Colonic mucosa (tissue), 4 donors: ENCODE results near the gene CHL1. TPM values are rescaled to one million over a fixed set of nuclear protein-coding genes. Genes with fewer than 3 reads are reported as not detected.

Experiments used
- DNase-seq: peaks from one replicate; pipeline ENCODE4 v3.0.0-alpha.2; 2020
- H3K27ac ChIP-seq: fragments of 200-600 bp; one replicate; pipeline ENCODE4 v1.8.0; 2021
- H3K27me3 ChIP-seq: fragments of 200-600 bp; one replicate; pipeline ENCODE4 v1.8.0; 2021
- H3K36me3 ChIP-seq: fragments of 200-600 bp; one replicate; pipeline ENCODE4 v1.8.0; 2021
- H3K4me1 ChIP-seq: fragments of 200-600 bp; one replicate; pipeline ENCODE4 v1.8.0; 2021; ENCODE audit warnings: mild to moderate bottlenecking
- H3K4me3 ChIP-seq: fragments of 200-600 bp; one replicate; pipeline ENCODE4 v1.8.0; 2021
- H3K9ac ChIP-seq, 2 donors: one replicate each; pipeline ENCODE4 v1.7.0; 2013; ENCODE audit warnings: control low read depth in 2 of 2, low read depth in 2 of 2, low read length in 2 of 2
- H3K9me3 ChIP-seq: fragments of 200-600 bp; one replicate; pipeline ENCODE4 v1.8.0; 2021
- CTCF ChIP-seq: fragments of 200-600 bp; IDR thresholded peaks from one replicate; pipeline ENCODE4 v1.8.0; 2022; ENCODE audit warnings: antibody characterized with exemption, mild to moderate bottlenecking
- intact Hi-C: fragments of 100-400 bp; cut with DNase I; formaldehyde crosslinking; loops from one replicate; pipeline ENCODE4 v1.14.1; 2022
- total RNA-seq, 2 donors: library from RNA; stranded (reverse); fragmentation: NEBNext Ultra II Directional in 1 of 2; extraction: Animal tissue kit (Norgen Biotek cat#: 25700) in 1 of 2; gene quantifications; one replicate each; pipeline ENCODE4 v1.2.1, GENCODE V29; 2021
- donor health status: healthy.
- donor health status: DM: no; HTN: no; CAD: no.
- donor health status: DM: no; HTN: no; CAD: no.

CHL1 gene
- total RNA-seq, 2 donors from 2014 or later, result 2.9 to 7.5 TPM

GRCh38 chr3:436053-436452, 239.5 kb downstream of the CHL1 start:
- no peak for TF ChIP-seq CTCF
- intact Hi-C loops, result no loop called here
- H3K4me1 ChIP-seq, result no peaks in the 10 kb centered on the region

GRCh38 chr3:440826-441225, 244.3 kb downstream of the CHL1 start:
- TF ChIP-seq CTCF, result no peak
- Histone ChIP-seq H3K9ac (no peak overlapping the region), H3K4me1 (no peaks in the 10 kb centered on the region), H3K9me3 (no peaks in the 10 kb centered on the region), H3K27ac (no peak overlapping the region), H3K36me3 (no peaks in the 10 kb centered on the region), H3K4me3 (no peak overlapping the region), H3K27me3 (no peaks in the 10 kb centered on the region)
- no peak for DNase-seq
- intact Hi-C loops, result no loop called here

More at GRCh38 chr3:436053-436452, 239.5 kb downstream of the CHL1 start:
- Histone ChIP-seq H3K9ac (no peak overlapping the region), H3K36me3 (no peaks in the 10 kb centered on the region), H3K27me3 (no peaks in the 10 kb centered on the region), H3K9me3 (no peaks in the 10 kb centered on the region), H3K4me3 (no peak overlapping the region), H3K27ac (no peak overlapping the region)
- DNase-seq, result no peak

GRCh38 chr3:445960-446359, 249.4 kb downstream of the CHL1 start:
- H3K27me3 ChIP-seq, result no peaks in the 10 kb centered on the region
- H3K9ac ChIP-seq, result no peak overlapping the region
- intact Hi-C loops, result no loop called here
- no peak overlapping the region for H3K27ac ChIP-seq
- no peaks in the 10 kb centered on the region for H3K36me3 ChIP-seq
- no peak for DNase-seq
- no peaks in the 10 kb centered on the region for H3K4me1 ChIP-seq
- no peak for TF ChIP-seq CTCF
- H3K9me3 ChIP-seq, result no peaks in the 10 kb centered on the region
- no peak overlapping the region for H3K4me3 ChIP-seq

GRCh38 chr3:447671-448070, 251.1 kb downstream of the CHL1 start:
- no peak for DNase-seq
- TF ChIP-seq CTCF, result no peak

GRCh38 chr3:449711-450110, 253.1 kb downstream of the CHL1 start:
- no peak for TF ChIP-seq CTCF
- intact Hi-C loops, result no loop called here
- no peaks in the 10 kb centered on the region for H3K27me3 ChIP-seq

More at GRCh38 chr3:447671-448070, 251.1 kb downstream of the CHL1 start:
- Histone ChIP-seq H3K27ac (no peak overlapping the region), H3K9ac (no peak overlapping the region), H3K4me3 (no peak overlapping the region), H3K9me3 (no peaks in the 10 kb centered on the region), H3K4me1 (no peaks in the 10 kb centered on the region), H3K27me3 (no peaks in the 10 kb centered on the region), H3K36me3 (no peaks in the 10 kb centered on the region)
- intact Hi-C loops, result no loop called here

GRCh38 chr3:452221-452620, 255.7 kb downstream of the CHL1 start:
- no peak for DNase-seq
- no peak for TF ChIP-seq CTCF
- no peak overlapping the region for H3K27ac ChIP-seq
- no peaks in the 10 kb centered on the region for H3K27me3 ChIP-seq
- H3K36me3 ChIP-seq, result no peaks in the 10 kb centered on the region
- H3K4me3 ChIP-seq, result no peak overlapping the region
- H3K4me1 ChIP-seq, result no peaks in the 10 kb centered on the region
- H3K9ac ChIP-seq, result no peak overlapping the region
- intact Hi-C loops, result no loop called here
- H3K9me3 ChIP-seq, result no peaks in the 10 kb centered on the region

More at GRCh38 chr3:449711-450110, 253.1 kb downstream of the CHL1 start:
- H3K4me3 ChIP-seq, result no peak overlapping the region
- no peak overlapping the region for H3K9ac ChIP-seq
- no peaks in the 10 kb centered on the region for H3K4me1 ChIP-seq
- no peak for DNase-seq
- H3K27ac ChIP-seq, result no peak overlapping the region
- H3K9me3 ChIP-seq, result no peaks in the 10 kb centered on the region
- H3K36me3 ChIP-seq, result no peaks in the 10 kb centered on the region
